ENCODE data around the gene CDKL2. TPM values are rescaled to one million over a fixed set of nuclear protein-coding genes. Genes with fewer than 3 reads are reported as not detected.

Gene CDKL2
- polyA plus RNA-seq, 1 donor (not counting 4 experiments of a cell fraction or from before 2014, with no cell fraction given) = 0.64 TPM

DNA sequence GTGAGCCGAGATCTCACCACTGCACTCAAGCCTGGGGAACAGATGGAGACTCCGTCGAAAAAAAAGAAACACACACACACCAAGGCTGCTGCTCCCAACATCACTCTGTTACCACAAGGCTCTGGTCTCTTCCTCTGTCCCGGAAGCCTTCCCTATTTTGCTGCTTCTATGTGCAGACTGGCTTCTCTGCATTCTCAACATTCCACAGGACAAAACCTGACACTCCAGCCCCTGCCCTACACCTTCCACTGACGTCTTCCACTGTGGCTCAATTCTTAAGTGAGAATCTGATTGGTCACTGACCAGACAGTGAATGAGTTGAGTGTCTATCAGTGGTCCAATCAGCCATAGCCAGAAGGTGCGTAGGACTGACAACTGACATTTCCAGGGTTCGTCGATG, 68.5 kb downstream of the CDKL2 start:
- H4K20me1 ChIP-seq (ENCODE audit: control insufficient read depth, extremely low read depth, insufficient read depth, low read length) = no peaks in the 10 kb centered on the region
- FAIRE-seq (no peak), DNase-seq (ENCODE audit: low read depth, low spot score) (no peak)
- H3K4me3 ChIP-seq (ENCODE audit: control insufficient read depth in 2 of 3, extremely low read depth in 1 of 3, insufficient read depth in 2 of 3, low read depth in 1 of 3, low read length in 3 of 3) = no peak overlapping the region
- H3K27me3 ChIP-seq (ENCODE audit: control insufficient read depth, extremely low read depth, insufficient read depth, low read length) = no peaks in the 10 kb centered on the region
- TF ChIP-seq, protein P1, sequence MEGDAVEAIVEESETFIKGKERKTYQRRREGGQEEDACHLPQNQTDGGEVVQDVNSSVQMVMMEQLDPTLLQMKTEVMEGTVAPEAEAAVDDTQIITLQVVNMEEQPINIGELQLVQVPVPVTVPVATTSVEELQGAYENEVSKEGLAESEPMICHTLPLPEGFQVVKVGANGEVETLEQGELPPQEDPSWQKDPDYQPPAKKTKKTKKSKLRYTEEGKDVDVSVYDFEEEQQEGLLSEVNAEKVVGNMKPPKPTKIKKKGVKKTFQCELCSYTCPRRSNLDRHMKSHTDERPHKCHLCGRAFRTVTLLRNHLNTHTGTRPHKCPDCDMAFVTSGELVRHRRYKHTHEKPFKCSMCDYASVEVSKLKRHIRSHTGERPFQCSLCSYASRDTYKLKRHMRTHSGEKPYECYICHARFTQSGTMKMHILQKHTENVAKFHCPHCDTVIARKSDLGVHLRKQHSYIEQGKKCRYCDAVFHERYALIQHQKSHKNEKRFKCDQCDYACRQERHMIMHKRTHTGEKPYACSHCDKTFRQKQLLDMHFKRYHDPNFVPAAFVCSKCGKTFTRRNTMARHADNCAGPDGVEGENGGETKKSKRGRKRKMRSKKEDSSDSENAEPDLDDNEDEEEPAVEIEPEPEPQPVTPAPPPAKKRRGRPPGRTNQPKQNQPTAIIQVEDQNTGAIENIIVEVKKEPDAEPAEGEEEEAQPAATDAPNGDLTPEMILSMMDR (optimal IDR thresholded peaks at IDR 0.05 in 1 of 3, IDR thresholded peaks at IDR 0.05 in 1 of 3, conservative IDR thresholded peaks at IDR 0.05 in 1 of 3; ENCODE audit: extremely low read depth in 1 of 3, insufficient read depth in 2 of 3, low read length in 3 of 3) = no peak
- no peak for TF ChIP-seq EZH2 (IDR thresholded peaks at IDR 0.05; ENCODE audit: low read length)
- H3K9me1 ChIP-seq (ENCODE audit: control insufficient read depth, extremely low read depth, insufficient read depth, low read length) = no peaks in the 10 kb centered on the region
- peaks cover 4% of the 10 kb centered on the region for H3K4me1 ChIP-seq (ENCODE audit: control insufficient read depth, extremely low read depth, insufficient read depth, low read length)
- H3K27ac ChIP-seq (ENCODE audit: control insufficient read depth, insufficient read depth, low read length) = no peak overlapping the region
- no peaks in the 10 kb centered on the region for H3K36me3 ChIP-seq (ENCODE audit: control insufficient read depth in 2 of 2, extremely low read depth in 1 of 2, insufficient read depth in 2 of 2, low read length in 2 of 2)
- H2AFZ ChIP-seq (ENCODE audit: control insufficient read depth, low read length) = no peak overlapping the region
- peak overlapping the region; percentile 2 for H3K4me2 ChIP-seq (ENCODE audit: control insufficient read depth, extremely low read depth, insufficient read depth, low read depth, low read length)
- H3K9me3 ChIP-seq (ENCODE audit: control insufficient read depth, low read depth, low read length) = no peaks in the 10 kb centered on the region
- no peak overlapping the region for H3K9ac ChIP-seq (ENCODE audit: control insufficient read depth, extremely low read depth, insufficient read depth, low read length)
- no peaks in the 10 kb centered on the region for H3K79me2 ChIP-seq (ENCODE audit: control insufficient read depth, insufficient read depth, low read length)
- dilution Hi-C loops (cut with MboI; ENCODE audit: extremely low pct_ligation_motif_present, low sequenced_read_pairs) = no loop called here

DNA sequence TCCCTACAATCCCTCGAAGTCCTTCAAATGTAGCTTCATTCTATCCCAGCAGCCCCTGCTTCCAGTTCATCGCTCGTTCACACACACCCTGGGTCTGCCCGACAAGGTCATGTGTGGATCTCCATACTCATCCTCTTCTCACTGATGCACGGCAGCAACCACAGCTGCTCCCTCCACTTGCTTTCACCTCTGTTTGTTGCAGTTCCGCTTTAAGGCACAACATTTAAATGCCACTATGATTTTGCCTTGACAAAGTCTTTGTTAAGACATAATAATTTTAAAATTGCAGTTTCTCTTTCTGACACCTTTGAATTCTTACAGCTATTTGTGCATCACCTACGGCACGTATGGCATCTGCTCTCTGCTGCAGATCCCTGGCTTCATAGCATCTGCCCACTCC, 72.6 kb downstream of the CDKL2 start:
- H3K27ac ChIP-seq (ENCODE audit: control insufficient read depth, insufficient read depth, low read length) = no peak overlapping the region
- no peak for TF ChIP-seq EZH2 (IDR thresholded peaks at IDR 0.05; ENCODE audit: low read length)
- TF ChIP-seq, protein P1 (optimal IDR thresholded peaks at IDR 0.05 in 1 of 3, IDR thresholded peaks at IDR 0.05 in 1 of 3, conservative IDR thresholded peaks at IDR 0.05 in 1 of 3; ENCODE audit: extremely low read depth in 1 of 3, insufficient read depth in 2 of 3, low read length in 3 of 3) = no peak
- H3K79me2 ChIP-seq (ENCODE audit: control insufficient read depth, insufficient read depth, low read length) = no peaks in the 10 kb centered on the region
- H3K27me3 ChIP-seq (ENCODE audit: control insufficient read depth, extremely low read depth, insufficient read depth, low read length) = no peaks in the 10 kb centered on the region
- no peaks in the 10 kb centered on the region for H3K36me3 ChIP-seq (ENCODE audit: control insufficient read depth in 2 of 2, extremely low read depth in 1 of 2, insufficient read depth in 2 of 2, low read length in 2 of 2)
- H3K9ac ChIP-seq (ENCODE audit: control insufficient read depth, extremely low read depth, insufficient read depth, low read length) = no peak overlapping the region
- no peaks in the 10 kb centered on the region for H4K20me1 ChIP-seq (ENCODE audit: control insufficient read depth, extremely low read depth, insufficient read depth, low read length)
- H3K4me3 ChIP-seq (ENCODE audit: control insufficient read depth in 2 of 3, extremely low read depth in 1 of 3, insufficient read depth in 2 of 3, low read depth in 1 of 3, low read length in 3 of 3) = no peak overlapping the region
- H3K4me1 ChIP-seq (ENCODE audit: control insufficient read depth, extremely low read depth, insufficient read depth, low read length) = peaks cover 20% of the 10 kb centered on the region
- no peaks in the 10 kb centered on the region for H3K9me1 ChIP-seq (ENCODE audit: control insufficient read depth, extremely low read depth, insufficient read depth, low read length)
- dilution Hi-C loops (cut with MboI; ENCODE audit: extremely low pct_ligation_motif_present, low sequenced_read_pairs) = no loop called here
- FAIRE-seq (no peak), DNase-seq (ENCODE audit: low read depth, low spot score) (no peak)
- no peaks in the 10 kb centered on the region for H3K9me3 ChIP-seq (ENCODE audit: control insufficient read depth, low read depth, low read length)
- H2AFZ ChIP-seq (ENCODE audit: control insufficient read depth, low read length) = no peak overlapping the region
- H3K4me2 ChIP-seq (ENCODE audit: control insufficient read depth, extremely low read depth, insufficient read depth, low read depth, low read length) = no peak overlapping the region
